HCT116 (cell line): ENCODE data around the gene C1orf21. TPM values are rescaled to one million over a fixed set of nuclear protein-coding genes. Genes with fewer than 3 reads are reported as not detected.

ENCODE experiments used
- ATAC-seq: fragments of 200-7000 bp; cut with Tn5 transposase; 2 replicates; pipeline ENCODE4 v1.9.1; 2020; ENCODE audit warnings: mild to moderate bottlenecking, moderate library complexity
- BruUV-seq: library from RNA; stranded (reverse); fragments of 400-500 nt; replicated peaks from 2 replicates; lab custom pipeline; 2021; lab: Mats Ljungman, UMichigan
- CTCF ChIA-PET: fragments of 300-600 bp; sonication (Branson Sonifier 250); formaldehyde crosslinking; loops from one replicate; lab custom pipeline; 2021; ENCODE audit warnings: antibody characterized with exemption; lab: Charles Lee
- POLR2A ChIA-PET: fragments of 300-600, 350-600 bp; sonication (Branson Sonifier 250); formaldehyde crosslinking; loops from one replicate; lab custom pipeline; 2021; ENCODE audit warnings: antibody characterized with exemption; lab: Charles Lee
- RAD21 ChIA-PET, 2 experiments: fragments of 300-600 bp; sonication (Branson Sonifier 250); formaldehyde crosslinking; loops; one replicate each; lab custom pipeline; 2023; ENCODE audit warnings: low total read pairs in 2 of 2; ENCODE audit not compliant: uncharacterized antibody in 2 of 2, unreplicated experiment in 2 of 2, low non-redundant PET in 1 of 2; lab: Charles Lee
- DNase-seq: peaks from one replicate; pipeline ENCODE4 v3.0.0-alpha.2; 2010; ENCODE audit warnings: low read depth, low spot score
- H2AFZ ChIP-seq: fragments of 200-600 bp; shearing (Covaris generic), sonication (generic); 2 replicates; pipeline ENCODE4 v1.6.1; 2017; ENCODE audit warnings: low read depth, mixed run types, mixed read lengths, antibody characterized with exemption, low read length; ENCODE audit not compliant: poor library complexity, severe bottlenecking
- H3K27ac ChIP-seq: 2 replicates; pipeline ENCODE4 v1.5.1; 2012; ENCODE audit warnings: low read depth, low read length
- H3K27me3 ChIP-seq: fragments of 200-600 bp; sonication (generic); 2 replicates; pipeline ENCODE4 v1.6.1; 2016; ENCODE audit warnings: mixed run types, low read length, mixed read lengths; ENCODE audit not compliant: insufficient read depth
- H3K36me3 ChIP-seq, 2 experiments: fragments of 200-500 bp in 1 of 2; fragments of 200-600 bp in 1 of 2; sonication (Bioruptor generic) in 1 of 2; sonication (generic) in 1 of 2; 2 replicates each; pipeline versions ENCODE4 v1.5.1 to v1.6.1; 2014 to 2016; ENCODE audit warnings: low read length in 2 of 2, inconsistent platforms in 1 of 2, mixed read lengths in 1 of 2, mixed run types in 1 of 2; ENCODE audit not compliant: insufficient read depth in 2 of 2, control insufficient read depth in 1 of 2
- H3K4me1 ChIP-seq, 2 experiments: fragments of 200-600 bp in 1 of 2; sonication (generic) in 1 of 2; 2 replicates each; pipeline versions ENCODE4 v1.5.1 to v1.6.1; 2012 to 2017; ENCODE audit warnings: low read length in 2 of 2, inconsistent platforms in 1 of 2, mild to moderate bottlenecking in 1 of 2, mixed read lengths in 1 of 2, mixed run types in 1 of 2, moderate library complexity in 1 of 2; ENCODE audit not compliant: insufficient read depth in 2 of 2, control insufficient read depth in 1 of 2
- H3K4me2 ChIP-seq: fragments of 200-600 bp; sonication (generic); 2 replicates; pipeline ENCODE4 v1.6.1; 2017; ENCODE audit warnings: mixed run types, low read length, mixed read lengths
- H3K4me3 ChIP-seq, 2 experiments: fragments of 200-600 bp in 1 of 2; sonication (generic) in 1 of 2; replicated peaks in 1 of 2; 2 replicates each; pipeline ENCODE4 v1.5.1; 2011 to 2016; ENCODE audit warnings: low read length in 2 of 2, control low read depth in 1 of 2, low read depth in 1 of 2, mild to moderate bottlenecking in 1 of 2, mixed read lengths in 1 of 2, mixed run types in 1 of 2
- H3K79me2 ChIP-seq: fragments of 200-600 bp; sonication (generic); 2 replicates; pipeline ENCODE4 v1.6.1; 2017; ENCODE audit warnings: mild to moderate bottlenecking, mixed run types, low read length, moderate library complexity, mixed read lengths; ENCODE audit not compliant: insufficient read depth
- H3K9ac ChIP-seq: fragments of 200-600 bp; sonication (generic); 2 replicates; pipeline ENCODE4 v1.6.1; 2016; ENCODE audit warnings: low read length, mixed read lengths
- H3K9me2 ChIP-seq: fragments of 200-600 bp; sonication (generic), shearing (Covaris generic); 2 replicates; pipeline ENCODE4 v1.6.1; 2017; ENCODE audit warnings: mixed run types, mild to moderate bottlenecking, moderate library complexity; ENCODE audit not compliant: insufficient read depth
- H3K9me3 ChIP-seq, 2 experiments: fragments of 200-500 bp in 1 of 2; fragments of 200-600 bp in 1 of 2; sonication (Bioruptor generic) in 1 of 2; sonication (generic) in 1 of 2; 2 replicates each; pipeline ENCODE4 v1.6.1; 2014 to 2017; ENCODE audit warnings: low read length in 2 of 2, mixed read lengths in 2 of 2, inconsistent platforms in 1 of 2, low read depth in 1 of 2, mild to moderate bottlenecking in 1 of 2, mixed run types in 1 of 2, moderate library complexity in 1 of 2; ENCODE audit not compliant: control insufficient read depth in 1 of 2, insufficient read depth in 1 of 2
- H4K20me1 ChIP-seq: fragments of 200-600 bp; sonication (generic), shearing (Covaris generic); 2 replicates; pipeline ENCODE4 v1.6.1; 2017; ENCODE audit warnings: mixed run types, mild to moderate bottlenecking, moderate library complexity; ENCODE audit not compliant: insufficient read depth
- ATF3 ChIP-seq: IDR thresholded peaks from 2 replicates; pipeline ENCODE4 v1.6.1; 2012
- CBX3 ChIP-seq: IDR thresholded peaks from 2 replicates; pipeline ENCODE4 v1.6.1; 2012; ENCODE audit warnings: low read depth
- CEBPB ChIP-seq: IDR thresholded peaks from 2 replicates; pipeline ENCODE4 v1.6.1; 2012; ENCODE audit warnings: low read depth
- ELF1 ChIP-seq: IDR thresholded peaks from 2 replicates; pipeline ENCODE4 v1.6.1; 2012; ENCODE audit warnings: low read depth, borderline replicate concordance
- FOSL1 ChIP-seq: IDR thresholded peaks from 2 replicates; pipeline ENCODE4 v1.6.1; 2012; ENCODE audit warnings: low read depth
- MAX ChIP-seq: IDR thresholded peaks from 2 replicates; pipeline ENCODE4 v1.6.1; 2012
- POLR2AphosphoS5 ChIP-seq: IDR thresholded peaks from 2 replicates; pipeline ENCODE4 v1.6.1; 2011; ENCODE audit warnings: mild to moderate bottlenecking, low read depth, low read length, moderate library complexity
- REST ChIP-seq: IDR thresholded peaks from 2 replicates; pipeline ENCODE4 v1.6.1; 2012; ENCODE audit warnings: low read depth
- SP1 ChIP-seq: IDR thresholded peaks from 2 replicates; pipeline ENCODE4 v1.6.1; 2012; ENCODE audit warnings: low read depth
- ZBTB33 ChIP-seq: IDR thresholded peaks from 2 replicates; pipeline ENCODE4 v1.6.1; 2011; ENCODE audit warnings: mild to moderate bottlenecking, low read length, moderate library complexity; ENCODE audit not compliant: insufficient replicate concordance; ENCODE audit errors: extremely low read depth
- ZFX ChIP-seq: fragments of 450-650 bp; IDR thresholded peaks from 2 replicates; pipeline ENCODE4 v1.6.1; 2017
- ZNF274 ChIP-seq: fragments of 200-500 bp; sonication (Bioruptor generic); IDR thresholded peaks from 2 replicates; pipeline ENCODE4 v1.6.1; 2014; ENCODE audit warnings: mild to moderate bottlenecking, low read depth, low read length, inconsistent platforms
- intact Hi-C: fragments of 100-400 bp; cut with micrococcal nuclease; formaldehyde crosslinking; loops from 2 replicates; pipeline ENCODE4 v1.10.0; 2022
- total RNA-seq: library from RNA; stranded (reverse); gene quantifications from one replicate; pipeline ENCODE4 v1.2.1, GENCODE V29; 2021; ENCODE audit not compliant: unreplicated experiment

Gene C1orf21
- total RNA-seq, 1 experiment from 2014 or later: 8.9 TPM

GRCh38 chr1:184356891-184357290 lies 29.9 kb upstream of the C1orf21 start:
- no peak for DNase-seq
- BruUV-seq: no TSS peak
- TF ChIP-seq CBX3 (no peak), CEBPB (no peak), ATF3 (no peak), ZBTB33 (no peak), SP1 (no peak), MAX (no peak), ZNF274 (no peak)

GRCh38 chr1:184358256-184358655 lies 28.6 kb upstream of the C1orf21 start:
- CTCF ChIA-PET: no interaction called here
- no peaks in the 10 kb centered on the region for H4K20me1 ChIP-seq
- H2AFZ ChIP-seq: no peak overlapping the region
- POLR2A ChIA-PET: no interaction called here
- H3K4me2 ChIP-seq: no peak overlapping the region
- no TSS peak for BruUV-seq
- no peak overlapping the region for H3K9ac ChIP-seq
- H3K9me3 ChIP-seq: no peaks in the 10 kb centered on the region
- no peaks in the 10 kb centered on the region for H3K79me2 ChIP-seq
- DNase-seq (no peak), ATAC-seq (no peak)
- RAD21 ChIA-PET: no interaction called here
- no peaks in the 10 kb centered on the region for H3K4me1 ChIP-seq
- H3K4me3 ChIP-seq: no peak overlapping the region
- H3K9me2 ChIP-seq: no peaks in the 10 kb centered on the region
- H3K36me3 ChIP-seq: no peaks in the 10 kb centered on the region
- TF ChIP-seq REST: no peak
- TF ChIP-seq FOSL1: no peak
- TF ChIP-seq ZBTB33: no peak
- TF ChIP-seq ELF1: no peak
- no peak for TF ChIP-seq ZFX
- no peak for TF ChIP-seq POLR2AphosphoS5
- TF ChIP-seq, all 23 proteins: peak for 0
- Histone ChIP-seq H3K27me3 (no peaks in the 10 kb centered on the region), H3K27ac (no peak overlapping the region)
- intact Hi-C loops: no loop called here

More at GRCh38 chr1:184356891-184357290, 29.9 kb upstream of the C1orf21 start:
- POLR2A ChIA-PET: no interaction called here
- H3K9me3 ChIP-seq: no peaks in the 10 kb centered on the region
- ATAC-seq: no peak
- H3K27ac ChIP-seq: no peak overlapping the region
- no peaks in the 10 kb centered on the region for H3K9me2 ChIP-seq
- no peak overlapping the region for H3K4me3 ChIP-seq
- no peaks in the 10 kb centered on the region for H3K27me3 ChIP-seq
- no peak overlapping the region for H3K4me2 ChIP-seq
- CTCF ChIA-PET: no interaction called here
- no peaks in the 10 kb centered on the region for H3K36me3 ChIP-seq
- H3K79me2 ChIP-seq: no peaks in the 10 kb centered on the region
- H3K9ac ChIP-seq: no peak overlapping the region
- H2AFZ ChIP-seq: no peak overlapping the region
- H4K20me1 ChIP-seq: no peaks in the 10 kb centered on the region
- intact Hi-C loops: no loop called here
- H3K4me1 ChIP-seq: no peaks in the 10 kb centered on the region
- RAD21 ChIA-PET: no interaction called here
